SK-N-SH (cell line): ENCODE results near the gene ABHD10. TPM values are rescaled to one million over a fixed set of nuclear protein-coding genes. Genes with fewer than 3 reads are reported as not detected.

Source experiments
- CTCF ChIA-PET: fragments of 300-600, 350-600 bp; formaldehyde crosslinking; extraction: SDS; loops from one replicate; lab custom pipeline; 2021; lab: Yijun Ruan, JAX
- POLR2A ChIA-PET: fragments of 350-600 bp; sonication (Branson Sonifier 250); formaldehyde crosslinking; extraction: SDS; loops from one replicate; lab custom pipeline; 2020; ENCODE audit warnings: antibody characterized with exemption, inconsistent platforms; lab: Yijun Ruan, JAX
- DNase-seq: peaks from one replicate; pipeline ENCODE4 v3.0.0; 2012
- H2AFZ ChIP-seq: fragments of 200-600 bp; sonication (generic); 2 replicates; pipeline ENCODE4 v1.8.1; 2016; ENCODE audit warnings: antibody characterized with exemption, mild to moderate bottlenecking, low read depth
- H3F3A ChIP-seq: fragments of 200-600 bp; sonication (generic); replicated peaks from 2 replicates; pipeline ENCODE3; 2016; ENCODE audit warnings: antibody characterized with exemption, mild to moderate bottlenecking; ENCODE audit not compliant: insufficient read depth
- H3K27ac ChIP-seq, 2 experiments: fragments of 200-500 bp in 1 of 2; fragments of 200-600 bp in 1 of 2; sonication (Bioruptor generic) in 1 of 2; sonication (generic), shearing (Covaris generic) in 1 of 2; 2 replicates each; pipeline versions ENCODE4 v1.5.1 to v1.6.1; 2014 to 2016; ENCODE audit warnings: low read depth in 2 of 2, inconsistent platforms in 1 of 2, low read length in 1 of 2, mild to moderate bottlenecking in 1 of 2, mixed read lengths in 1 of 2
- H3K27me3 ChIP-seq: fragments of 200-600 bp; sonication (generic), shearing (Covaris generic); 2 replicates; pipeline ENCODE4 v1.6.1; 2016; ENCODE audit warnings: mixed run types; ENCODE audit not compliant: insufficient read depth
- H3K36me3 ChIP-seq, 2 experiments: fragments of 200-500 bp in 1 of 2; fragments of 200-600 bp in 1 of 2; sonication (Bioruptor generic) in 1 of 2; sonication (generic) in 1 of 2; replicated peaks in 1 of 2; 2 replicates each; pipeline versions ENCODE3 to v1.5.1; 2014 to 2016; ENCODE audit warnings: low read length in 1 of 2, mild to moderate bottlenecking in 1 of 2; ENCODE audit not compliant: insufficient read depth in 2 of 2, control insufficient read depth in 1 of 2
- H3K4me1 ChIP-seq, 2 experiments: fragments of 200-500 bp in 1 of 2; fragments of 200-600 bp in 1 of 2; sonication (Bioruptor generic) in 1 of 2; sonication (generic), shearing (Covaris generic) in 1 of 2; 2 replicates each; pipeline versions ENCODE4 v1.5.1 to v1.6.1; 2014 to 2016; ENCODE audit warnings: low read depth in 1 of 2, low read length in 1 of 2, mixed run types in 1 of 2; ENCODE audit not compliant: insufficient read depth in 2 of 2, control insufficient read depth in 1 of 2
- H3K4me2 ChIP-seq: fragments of 200-600 bp; sonication (generic), shearing (Covaris generic); 2 replicates; pipeline ENCODE4 v1.6.1; 2017; ENCODE audit warnings: mixed run types
- H3K4me3 ChIP-seq, 2 experiments: fragments of 200-500 bp in 1 of 2; fragments of 200-600 bp in 1 of 2; sonication (Bioruptor generic) in 1 of 2; sonication (generic), shearing (Covaris generic) in 1 of 2; 2 replicates each; pipeline versions ENCODE4 v1.5.1 to v1.8.1; 2014 to 2016; ENCODE audit warnings: low read depth in 2 of 2, inconsistent platforms in 1 of 2, low read length in 1 of 2, mild to moderate bottlenecking in 1 of 2, mixed read lengths in 1 of 2, moderate library complexity in 1 of 2
- H3K79me2 ChIP-seq: fragments of 200-600 bp; sonication (generic); 2 replicates; pipeline ENCODE4 v1.8.1; 2017; ENCODE audit warnings: mild to moderate bottlenecking; ENCODE audit not compliant: insufficient read depth
- H3K9ac ChIP-seq: fragments of 200-600 bp; sonication (generic); 2 replicates; pipeline ENCODE4 v1.6.1; 2017; ENCODE audit warnings: mixed run types
- H3K9me2 ChIP-seq: fragments of 200-600 bp; sonication (generic); 2 replicates; pipeline ENCODE4 v1.6.1; 2017; ENCODE audit warnings: mixed run types
- H3K9me3 ChIP-seq: fragments of 200-600 bp; sonication (generic); 2 replicates; pipeline ENCODE4 v1.6.1; 2017; ENCODE audit warnings: mixed run types, mild to moderate bottlenecking, moderate library complexity
- H4K20me1 ChIP-seq: fragments of 200-600 bp; sonication (generic); 2 replicates; pipeline ENCODE4 v1.6.1; 2017; ENCODE audit warnings: mild to moderate bottlenecking, mixed run types; ENCODE audit not compliant: insufficient read depth
- CHD2 ChIP-seq: fragments of 150-350 bp; IDR thresholded peaks from 2 replicates; pipeline ENCODE4 v1.6.1; 2018; ENCODE audit warnings: low read length; ENCODE audit not compliant: partially characterized antibody
- CTCF ChIP-seq: fragments of 200-600 bp; sonication (generic); IDR thresholded peaks from 2 replicates; pipeline ENCODE4 v1.6.1; 2017; ENCODE audit warnings: antibody characterized with exemption, mild to moderate bottlenecking, moderate library complexity
- EP300 ChIP-seq, 2 experiments: IDR thresholded peaks; 2 replicates each; pipeline versions ENCODE4 v1.4.0 to v1.6.1; 2012; ENCODE audit warnings: borderline replicate concordance in 1 of 2, low read depth in 1 of 2, low read length in 1 of 2
- FOXM1 ChIP-seq: IDR thresholded peaks from 2 replicates; pipeline ENCODE4 v1.4.0; 2012; ENCODE audit warnings: low read depth, mild to moderate bottlenecking
- IRF3 ChIP-seq: fragments of 150-350 bp; IDR thresholded peaks from 2 replicates; pipeline ENCODE4 v1.6.1; 2016; ENCODE audit warnings: mild to moderate bottlenecking, low read depth, low read length
- MAX ChIP-seq: IDR thresholded peaks from 2 replicates; pipeline ENCODE4 v1.4.0; 2012; ENCODE audit warnings: low read depth
- MEF2A ChIP-seq: IDR thresholded peaks from 2 replicates; pipeline ENCODE4 v1.4.0; 2012; ENCODE audit warnings: low read depth, borderline replicate concordance
- NRF1 ChIP-seq: IDR thresholded peaks from 2 replicates; pipeline ENCODE4 v1.6.1; 2012; ENCODE audit warnings: low read depth, mild to moderate bottlenecking, low read length
- PBX3 ChIP-seq: IDR thresholded peaks from 2 replicates; pipeline ENCODE4; 2012
- POLR2AphosphoS5 ChIP-seq: IDR thresholded peaks from 2 replicates; pipeline ENCODE4 v1.6.1; 2012; ENCODE audit warnings: low read depth, low read length
- RCOR1 ChIP-seq: fragments of 150-350 bp; IDR thresholded peaks from 2 replicates; pipeline ENCODE4 v1.6.1; 2017; ENCODE audit warnings: antibody characterized with exemption, low read length
- RFX5 ChIP-seq: IDR thresholded peaks from 2 replicates; pipeline ENCODE4 v1.6.1; 2012; ENCODE audit warnings: mild to moderate bottlenecking, improper control_type of control experiment, low read length
- SIN3A ChIP-seq: IDR thresholded peaks from 2 replicates; pipeline ENCODE4 v1.6.1; 2012; ENCODE audit warnings: low read depth, mild to moderate bottlenecking, low read length, moderate library complexity, borderline replicate concordance
- TEAD4 ChIP-seq: IDR thresholded peaks from 2 replicates; pipeline ENCODE4 v1.4.0; 2012; ENCODE audit warnings: mild to moderate bottlenecking, borderline replicate concordance; ENCODE audit not compliant: insufficient read depth
- WGBS: methylation state at CpG from one replicate; pipeline ENCODE4 v1.1.6; 2017; ENCODE audit warnings: low lambda C conversion rate; 5-methylcytosine and 5-hydroxymethylcytosine counted together
- polyA plus RNA-seq, 3 experiments: library from polyadenylated mRNA; depleted of rRNA; stranded (reverse); fragments of >200 nt; gene quantifications; 2 replicates each; pipeline ENCODE4 v1.2.3, GENCODE V29; 2012

The ABHD10 gene
- polyA plus RNA-seq, 1 of the 3 experiments (the other 2 are of a cell fraction): 14.8 TPM

GRCh38 chr3:111984636-111985298 is 5.9 kb downstream of the ABHD10 start:
- H3F3A ChIP-seq: peaks cover 10% of the 10 kb centered on the region
- no peak for TF ChIP-seq CTCF
- TF ChIP-seq MEF2A: no peak
- TF ChIP-seq TEAD4: no peak
- no peak for TF ChIP-seq MAX
- TF ChIP-seq CHD2: no peak
- no peak for TF ChIP-seq RCOR1
- TF ChIP-seq RFX5: no peak
- no peak for TF ChIP-seq SIN3A
- no peak for TF ChIP-seq POLR2AphosphoS5
- no peak for TF ChIP-seq NRF1
- TF ChIP-seq PBX3: no peak
- TF ChIP-seq IRF3: no peak
- TF ChIP-seq EP300 (IDR thresholded peaks at IDR 0.05; ENCODE audit: borderline replicate concordance in 1 of 2, low read depth in 1 of 2, low read length in 1 of 2): no peak
- TF ChIP-seq FOXM1: no peak
- H3K36me3 ChIP-seq: peaks cover 34 to 36% of the 10 kb centered on the region in 2 experiments
- 71% methylated on average over 2 of the region's 2 CpGs for WGBS
- peaks cover 6 to 17% of the 10 kb centered on the region in 2 experiments; a peak in 3 of 4 replicates for H3K4me1 ChIP-seq
- H4K20me1 ChIP-seq: no peaks in the 10 kb centered on the region
- no peak overlapping the region for H3K27ac ChIP-seq
- DNase-seq: no peak
- H2AFZ ChIP-seq: no peak overlapping the region
- H3K9ac ChIP-seq: no peak overlapping the region
- no peak overlapping the region for H3K4me3 ChIP-seq
- peaks cover 44% of the 10 kb centered on the region for H3K79me2 ChIP-seq
- no peaks in the 10 kb centered on the region for H3K9me2 ChIP-seq
- CTCF ChIA-PET: interaction anchor here (2.1 kb wide), 1 partner anchor 28 kb away, joined by 20 read pairs; no protein-coding TSS in a partner anchor
- no peak overlapping the region for H3K4me2 ChIP-seq
- POLR2A ChIA-PET: no interaction called here
- H3K9me3 ChIP-seq: no peaks in the 10 kb centered on the region
- no peaks in the 10 kb centered on the region for H3K27me3 ChIP-seq
